Nephron (organoid): ENCODE data around the gene MTA3.
A peak's percentile ranks its signal among the peaks of the same experiment; 100 is the strongest.
"Not testable (repeated sequence)": the region's sequence is repeated elsewhere in the genome, so short reads cannot be mapped to it uniquely, and the experiment has no call there.

Experiments
- H3K27ac Mint-ChIP-seq, 3 experiments: 2 replicates each; pipeline ENCODE4 v1.8.0; 2020; ENCODE audit warnings: mixed read lengths in 3 of 3, mild to moderate bottlenecking in 2 of 3, moderate library complexity in 1 of 3
- H3K27me3 Mint-ChIP-seq: 2 replicates; pipeline ENCODE4 v1.8.0; 2021; ENCODE audit warnings: low read depth, mild to moderate bottlenecking, moderate library complexity, mixed read lengths
- H3K36me3 Mint-ChIP-seq: 2 replicates; pipeline ENCODE4 v1.8.0; 2020; ENCODE audit warnings: low read depth, mixed read lengths
- H3K4me1 Mint-ChIP-seq: 2 replicates; pipeline ENCODE4 v1.8.0; 2020; ENCODE audit warnings: mixed read lengths
- H3K4me3 Mint-ChIP-seq, 3 experiments: 2 replicates each; pipeline ENCODE4 v1.8.0; 2020; ENCODE audit warnings: mild to moderate bottlenecking in 3 of 3, mixed read lengths in 3 of 3, moderate library complexity in 2 of 3
- H3K9me3 Mint-ChIP-seq: 2 replicates; pipeline ENCODE4 v1.8.0; 2020; ENCODE audit warnings: mixed read lengths
- CTCF ChIP-seq, 3 experiments: fragments of 200-600 bp; sonication (generic); IDR thresholded peaks; one replicate each; pipeline ENCODE4 v1.5.0; 2021; ENCODE audit warnings: antibody characterized with exemption in 3 of 3; ENCODE audit not compliant: unreplicated experiment in 3 of 3

Gene MTA3

GRCh38 chr2:42639340-42640077 lies 71.1 kb downstream of the MTA3 start:
- H3K9me3 Mint-ChIP-seq = no peaks in the 10 kb centered on the region
- TF ChIP-seq CTCF (IDR thresholded peaks at IDR 0.05; ENCODE audit: unreplicated experiment in 3 of 3) = no peak
- peaks cover 10% of the 10 kb centered on the region for H3K4me1 Mint-ChIP-seq
- peaks cover 27% of the 10 kb centered on the region for H3K36me3 Mint-ChIP-seq
- peak overlapping the region; percentile 56 to 80 (median 63) for H3K27ac Mint-ChIP-seq
- H3K4me3 Mint-ChIP-seq = peak overlapping the region; percentile 16 to 38 (median 22)
- no peaks in the 10 kb centered on the region for H3K27me3 Mint-ChIP-seq

GRCh38 chr2:42640261-42640660 lies 71.8 kb downstream of the MTA3 start:
- TF ChIP-seq CTCF (IDR thresholded peaks at IDR 0.05; ENCODE audit: unreplicated experiment in 3 of 3) = no peak
- H3K36me3 Mint-ChIP-seq = peaks cover 27% of the 10 kb centered on the region
- no peak overlapping the region for H3K4me3 Mint-ChIP-seq
- peaks cover 10% of the 10 kb centered on the region for H3K4me1 Mint-ChIP-seq
- H3K9me3 Mint-ChIP-seq = no peaks in the 10 kb centered on the region
- H3K27me3 Mint-ChIP-seq = no peaks in the 10 kb centered on the region
- peak overlapping the region in 1 of 3 experiments; percentile 19 for H3K27ac Mint-ChIP-seq

GRCh38 chr2:42642371-42642770 lies 73.9 kb downstream of the MTA3 start:
- H3K4me3 Mint-ChIP-seq, H3K4me1 Mint-ChIP-seq, H3K27ac Mint-ChIP-seq, H3K9me3 Mint-ChIP-seq, H3K27me3 Mint-ChIP-seq: not testable (repeated sequence)
- H3K36me3 Mint-ChIP-seq = peaks cover 43% of the 10 kb centered on the region

- no peak overlapping the region for H3K4me3 Mint-ChIP-seq
- H3K27ac Mint-ChIP-seq = no peak overlapping the region
- TF ChIP-seq CTCF (IDR thresholded peaks at IDR 0.05; ENCODE audit: unreplicated experiment in 3 of 3) = no peak
- no peaks in the 10 kb centered on the region for H3K4me1 Mint-ChIP-seq
- peaks cover 60% of the 10 kb centered on the region for H3K36me3 Mint-ChIP-seq
- H3K9me3 Mint-ChIP-seq = peaks cover 2% of the 10 kb centered on the region
- no peaks in the 10 kb centered on the region for H3K27me3 Mint-ChIP-seq
These were observed 77.1 kb downstream of the MTA3 start for GRCh38 chr2:42645551-42645950.

GRCh38 chr2:42648796-42649195 lies 80.4 kb downstream of the MTA3 start:
- no peak overlapping the region for H3K4me3 Mint-ChIP-seq
- H3K4me1 Mint-ChIP-seq = no peaks in the 10 kb centered on the region
- no peak overlapping the region for H3K27ac Mint-ChIP-seq
- H3K36me3 Mint-ChIP-seq = peaks cover 46% of the 10 kb centered on the region
- H3K9me3 Mint-ChIP-seq = peaks cover 2% of the 10 kb centered on the region
- TF ChIP-seq CTCF (IDR thresholded peaks at IDR 0.05; ENCODE audit: unreplicated experiment in 3 of 3) = no peak
- no peaks in the 10 kb centered on the region for H3K27me3 Mint-ChIP-seq

GRCh38 chr2:42651057-42651456 lies 82.6 kb downstream of the MTA3 start:
- no peak for TF ChIP-seq CTCF (IDR thresholded peaks at IDR 0.05; ENCODE audit: unreplicated experiment in 3 of 3)
- Mint-ChIP-seq H3K4me1 (no peaks in the 10 kb centered on the region), H3K9me3 (no peaks in the 10 kb centered on the region), H3K4me3 (no peak overlapping the region), H3K27ac (no peak overlapping the region), H3K36me3 (peaks cover 32% of the 10 kb centered on the region), H3K27me3 (no peaks in the 10 kb centered on the region)
